ENCODE measurements around the gene CPZ.

CPZ gene

GRCh38 chr4:8556341-8557150, 36.0 kb upstream of the CPZ start:
- DNase-seq (ENCODE audit: extremely low spot score), result no peak
- ChIA-PET CTCF (interaction anchor here (0.5 kb wide), 1 partner anchor 119 kb away, joined by 3 read pairs; no protein-coding TSS in a partner anchor), POLR2A (no interaction called here)
- no peak for TF ChIP-seq CTCF (IDR thresholded peaks at IDR 0.05; ENCODE audit: control extremely low read depth, extremely low read depth, low read depth, missing control alignments)

- CTCF ChIA-PET, result interaction anchor here (0.5 to 1.0 kb wide), 2 partner anchors 11 to 120 kb away, joined by 3 read pairs; no protein-coding TSS in a partner anchor
- no peak for DNase-seq (ENCODE audit: extremely low spot score)
- POLR2A ChIA-PET, result no interaction called here
- TF ChIP-seq CTCF (IDR thresholded peaks at IDR 0.05; ENCODE audit: control extremely low read depth, extremely low read depth, low read depth, missing control alignments), result no peak
Measured at GRCh38 chr4:8557151-8558076, 35.2 kb upstream of the CPZ start.

DNA sequence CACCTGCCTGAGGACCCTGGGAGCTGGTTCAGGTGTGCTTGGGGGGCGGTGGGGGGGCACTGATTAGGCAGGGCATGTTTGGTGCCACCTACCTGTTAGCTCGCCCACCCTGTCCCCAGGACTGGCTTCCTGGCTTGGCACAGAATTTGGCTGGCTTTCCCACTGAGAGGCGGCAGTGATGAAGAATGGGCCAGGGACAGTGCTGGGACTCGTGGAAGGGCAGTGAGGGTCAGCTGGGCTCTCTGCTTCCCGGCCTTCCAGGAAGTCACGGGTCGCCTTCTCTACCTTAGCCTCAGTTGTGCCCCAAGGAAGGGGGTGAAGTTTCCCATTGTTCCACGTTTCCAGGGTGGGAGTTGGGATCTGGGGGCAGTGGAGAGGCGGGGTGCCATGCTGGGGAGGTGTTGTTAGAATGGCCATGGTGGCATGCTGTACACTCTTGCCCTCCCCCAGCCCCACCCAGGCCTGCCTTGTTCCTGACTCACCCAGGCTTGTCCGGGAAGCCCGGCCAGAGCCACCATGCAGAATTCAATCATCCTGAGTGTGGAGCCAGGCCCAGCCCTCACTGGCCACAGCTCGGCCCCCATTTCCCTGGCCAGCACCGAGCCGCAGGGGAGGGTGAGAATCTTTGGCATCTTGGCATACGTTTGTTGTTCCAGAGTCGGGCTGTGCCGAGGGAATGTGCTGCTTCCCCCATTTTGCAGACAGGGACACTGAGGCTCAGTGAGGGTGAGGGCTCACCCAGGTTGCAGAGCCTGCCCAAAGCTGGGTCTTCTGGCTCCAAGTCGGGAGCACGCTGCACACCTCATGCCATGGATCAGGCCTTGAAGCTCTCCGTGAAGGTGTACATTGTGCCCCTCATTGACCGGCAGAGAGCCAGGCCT, 34.2 kb upstream of the CPZ start:
- no peak for TF ChIP-seq CTCF (IDR thresholded peaks at IDR 0.05; ENCODE audit: control extremely low read depth, extremely low read depth, low read depth, missing control alignments)
- CTCF ChIA-PET, result interaction anchor here (1.0 kb wide), 1 partner anchor 12 kb away, joined by 3 read pairs; no protein-coding TSS in a partner anchor
- no peak for DNase-seq (ENCODE audit: extremely low spot score)
- POLR2A ChIA-PET, result no interaction called here

DNA sequence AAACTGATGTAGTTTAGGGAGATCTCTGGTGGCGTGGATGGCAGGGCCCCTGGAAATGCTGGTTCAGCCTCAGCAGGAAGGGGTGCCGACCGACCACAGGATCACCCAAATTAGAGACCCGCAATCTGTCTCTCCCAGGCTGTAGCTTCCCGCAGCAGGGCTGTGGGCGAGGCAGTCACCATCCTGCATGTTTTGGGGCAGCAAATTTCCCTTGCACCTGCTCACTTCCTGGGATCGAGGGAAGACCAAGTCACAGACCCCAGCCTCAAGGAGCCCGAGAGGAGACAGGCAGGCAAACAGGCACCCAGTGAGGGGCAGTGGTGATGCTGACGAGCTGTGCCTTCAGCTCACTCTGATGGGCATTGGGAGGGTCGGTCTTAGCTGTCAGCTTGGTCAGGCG, 33.6 kb upstream of the CPZ start:
- TF ChIP-seq CTCF (IDR thresholded peaks at IDR 0.05; ENCODE audit: control extremely low read depth, extremely low read depth, low read depth, missing control alignments), result no peak
- no peak for DNase-seq (ENCODE audit: extremely low spot score)
- ChIA-PET CTCF (interaction anchor here (1.2 kb wide), 1 partner anchor 91 kb away, joined by 3 read pairs; no protein-coding TSS in a partner anchor), POLR2A (no interaction called here)

- TF ChIP-seq CTCF (IDR thresholded peaks at IDR 0.05; ENCODE audit: control extremely low read depth, extremely low read depth, low read depth, missing control alignments), result no peak
- ChIA-PET POLR2A (no interaction called here), CTCF (interaction anchor here (1.2 kb wide), 1 partner anchor 91 kb away, joined by 3 read pairs; no protein-coding TSS in a partner anchor)
- DNase-seq (ENCODE audit: extremely low spot score), result no peak
Measured at GRCh38 chr4:8559524-8560264, 32.9 kb upstream of the CPZ start.
